ENCODE results near the gene GNRH2.

GNRH2 gene

GRCh38 chr20:3093861-3094361, 50.5 kb downstream of the GNRH2 start:
- H3K27me3 ChIP-seq (ENCODE audit: control insufficient read depth, insufficient read depth, low read length), result no peaks in the 10 kb centered on the region
- H3K36me3 ChIP-seq (ENCODE audit: control insufficient read depth, insufficient read depth, low read length), result no peaks in the 10 kb centered on the region
- H3K27ac ChIP-seq, result no peak overlapping the region
- no peak overlapping the region for H2AFZ ChIP-seq
- no peak overlapping the region for H3K4me3 ChIP-seq (ENCODE audit: low read depth, low read length)
- no peaks in the 10 kb centered on the region for H3K9me3 ChIP-seq (ENCODE audit: control insufficient read depth, low read length)
- no peak overlapping the region for H3K4me2 ChIP-seq (ENCODE audit: low read length)
- TF ChIP-seq CTCF (IDR thresholded peaks at IDR 0.05), result no peak
- no peak overlapping the region for H3K9ac ChIP-seq
- no peaks in the 10 kb centered on the region for H3K4me1 ChIP-seq
- no peaks in the 10 kb centered on the region for H3K79me2 ChIP-seq

- no peaks in the 10 kb centered on the region for H3K4me1 ChIP-seq
- H3K79me2 ChIP-seq, result no peaks in the 10 kb centered on the region
- no peak overlapping the region for H3K9ac ChIP-seq
- H2AFZ ChIP-seq, result no peak overlapping the region
- no peaks in the 10 kb centered on the region for H3K27me3 ChIP-seq (ENCODE audit: control insufficient read depth, insufficient read depth, low read length)
- H3K36me3 ChIP-seq (ENCODE audit: control insufficient read depth, insufficient read depth, low read length), result no peaks in the 10 kb centered on the region
- no peak overlapping the region for H3K27ac ChIP-seq
- H3K9me3 ChIP-seq (ENCODE audit: control insufficient read depth, low read length), result no peaks in the 10 kb centered on the region
- no peak for TF ChIP-seq CTCF (IDR thresholded peaks at IDR 0.05)
- no peak overlapping the region for H3K4me3 ChIP-seq (ENCODE audit: low read depth, low read length)
- H3K4me2 ChIP-seq (ENCODE audit: low read length), result no peak overlapping the region
Measured at GRCh38 chr20:3094848-3095629, 51.6 kb downstream of the GNRH2 start.

Data from parathyroid adenoma (tissue), 2 donors.